OCI-LY7 (cell line): Measurements from ENCODE around the gene ATF7.

Experiments used
- EZH2phosphoT487 ChIP-seq: fragments of 200-600 bp; sonication (generic); IDR thresholded peaks from 2 replicates; pipeline ENCODE4 v1.6.1; 2018; ENCODE audit warnings: low read depth, borderline replicate concordance, mild to moderate bottlenecking, mixed run types, antibody characterized with exemption, low read length, moderate library complexity, mixed read lengths
- TF ChIP-seq, protein P1 (sequence below): fragments of 200-600 bp; sonication (generic); conservative IDR thresholded peaks from 2 replicates; pipeline ENCODE4 v1.5.1; 2014; ENCODE audit warnings: mild to moderate bottlenecking, antibody characterized with exemption, low read length, moderate library complexity, mixed read lengths

DNA sequence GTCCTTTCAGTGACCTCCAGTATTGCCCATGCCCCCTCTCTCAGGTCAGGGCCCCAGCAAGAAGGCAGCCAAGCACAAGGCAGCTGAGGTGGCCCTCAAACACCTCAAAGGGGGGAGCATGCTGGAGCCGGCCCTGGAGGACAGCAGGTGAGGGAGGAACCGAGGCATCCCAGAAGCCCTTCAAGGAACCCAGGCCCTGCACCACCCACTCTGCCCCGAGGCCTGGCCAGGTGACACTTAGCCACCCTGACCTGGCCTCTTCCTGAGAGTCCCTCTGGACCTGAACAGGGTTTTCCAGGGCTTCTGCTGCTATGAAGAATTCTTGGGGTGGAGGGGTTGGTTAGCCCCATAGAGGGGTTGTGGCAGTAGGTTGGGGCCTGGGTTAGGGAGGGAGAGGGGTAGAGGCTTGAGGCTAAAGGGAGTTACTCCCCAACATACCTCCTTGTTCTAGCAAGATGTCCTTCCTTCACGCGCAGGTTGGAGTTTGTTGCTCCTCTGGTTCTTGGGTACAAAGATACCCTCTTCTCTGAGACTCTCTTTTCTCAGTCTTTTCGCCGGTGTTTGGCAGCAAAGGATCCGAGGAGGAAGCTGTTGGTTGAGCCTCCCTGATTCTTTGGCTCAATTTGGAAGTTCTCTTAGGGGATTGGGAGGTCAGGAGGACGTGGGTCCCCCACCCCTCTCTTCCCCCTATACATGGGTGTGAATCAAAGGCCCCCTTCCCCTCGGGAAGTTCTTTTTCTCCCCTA, 123.0 kb downstream of the ATF7 start:
- TF ChIP-seq, protein P1, sequence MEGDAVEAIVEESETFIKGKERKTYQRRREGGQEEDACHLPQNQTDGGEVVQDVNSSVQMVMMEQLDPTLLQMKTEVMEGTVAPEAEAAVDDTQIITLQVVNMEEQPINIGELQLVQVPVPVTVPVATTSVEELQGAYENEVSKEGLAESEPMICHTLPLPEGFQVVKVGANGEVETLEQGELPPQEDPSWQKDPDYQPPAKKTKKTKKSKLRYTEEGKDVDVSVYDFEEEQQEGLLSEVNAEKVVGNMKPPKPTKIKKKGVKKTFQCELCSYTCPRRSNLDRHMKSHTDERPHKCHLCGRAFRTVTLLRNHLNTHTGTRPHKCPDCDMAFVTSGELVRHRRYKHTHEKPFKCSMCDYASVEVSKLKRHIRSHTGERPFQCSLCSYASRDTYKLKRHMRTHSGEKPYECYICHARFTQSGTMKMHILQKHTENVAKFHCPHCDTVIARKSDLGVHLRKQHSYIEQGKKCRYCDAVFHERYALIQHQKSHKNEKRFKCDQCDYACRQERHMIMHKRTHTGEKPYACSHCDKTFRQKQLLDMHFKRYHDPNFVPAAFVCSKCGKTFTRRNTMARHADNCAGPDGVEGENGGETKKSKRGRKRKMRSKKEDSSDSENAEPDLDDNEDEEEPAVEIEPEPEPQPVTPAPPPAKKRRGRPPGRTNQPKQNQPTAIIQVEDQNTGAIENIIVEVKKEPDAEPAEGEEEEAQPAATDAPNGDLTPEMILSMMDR: no peak
- TF ChIP-seq EZH2phosphoT487: no peak
